OCI-LY1 (cell line): ENCODE results near the gene PCDH12.

Experiments used
- EZH2 ChIP-seq: fragments of 200-600 bp; sonication (generic), shearing (Covaris generic); IDR thresholded peaks from 2 replicates; pipeline ENCODE4 v1.8.0; 2017; ENCODE audit warnings: borderline replicate concordance, mixed run types, mild to moderate bottlenecking, antibody characterized with exemption, low read length, moderate library complexity, mixed read lengths
- TF ChIP-seq, protein P1 (sequence below): fragments of 200-600 bp; sonication (generic), shearing (Covaris generic); IDR thresholded peaks from 2 replicates; pipeline ENCODE4 v1.5.1; 2017; ENCODE audit warnings: mild to moderate bottlenecking, antibody characterized with exemption, low read length, moderate library complexity, mixed read lengths

DNA sequence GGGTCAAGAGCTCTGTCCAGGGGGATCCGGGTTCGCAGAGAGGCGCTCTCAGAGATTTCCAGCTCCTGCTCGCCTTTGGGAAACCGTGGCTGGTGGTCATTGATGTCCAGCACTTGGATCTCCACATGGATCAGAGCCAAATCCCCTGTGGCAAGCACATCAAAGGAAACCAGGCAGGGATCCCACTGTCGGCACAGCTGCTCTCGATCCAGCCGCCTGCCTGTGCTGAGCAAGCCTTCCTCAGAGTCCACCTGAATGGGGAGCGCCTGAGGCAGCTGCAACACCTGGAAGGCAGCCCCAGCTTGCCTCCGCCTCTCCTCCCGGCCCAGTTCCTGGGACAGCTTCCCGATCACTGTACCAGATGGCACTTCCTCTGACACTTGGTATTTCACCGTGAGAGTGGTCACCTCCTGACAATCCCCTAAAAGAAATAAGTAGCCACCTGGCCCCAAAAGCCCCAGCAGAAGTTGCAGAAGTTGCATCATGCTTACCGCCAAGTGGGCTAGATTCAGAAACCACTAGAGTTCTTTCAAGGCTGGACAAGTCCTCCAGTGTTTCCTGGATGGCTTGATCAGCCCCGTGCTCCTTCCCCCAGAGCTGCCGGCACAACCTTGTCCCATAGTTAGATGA, 520 bp downstream of the PCDH12 start:
- TF ChIP-seq, protein P1, sequence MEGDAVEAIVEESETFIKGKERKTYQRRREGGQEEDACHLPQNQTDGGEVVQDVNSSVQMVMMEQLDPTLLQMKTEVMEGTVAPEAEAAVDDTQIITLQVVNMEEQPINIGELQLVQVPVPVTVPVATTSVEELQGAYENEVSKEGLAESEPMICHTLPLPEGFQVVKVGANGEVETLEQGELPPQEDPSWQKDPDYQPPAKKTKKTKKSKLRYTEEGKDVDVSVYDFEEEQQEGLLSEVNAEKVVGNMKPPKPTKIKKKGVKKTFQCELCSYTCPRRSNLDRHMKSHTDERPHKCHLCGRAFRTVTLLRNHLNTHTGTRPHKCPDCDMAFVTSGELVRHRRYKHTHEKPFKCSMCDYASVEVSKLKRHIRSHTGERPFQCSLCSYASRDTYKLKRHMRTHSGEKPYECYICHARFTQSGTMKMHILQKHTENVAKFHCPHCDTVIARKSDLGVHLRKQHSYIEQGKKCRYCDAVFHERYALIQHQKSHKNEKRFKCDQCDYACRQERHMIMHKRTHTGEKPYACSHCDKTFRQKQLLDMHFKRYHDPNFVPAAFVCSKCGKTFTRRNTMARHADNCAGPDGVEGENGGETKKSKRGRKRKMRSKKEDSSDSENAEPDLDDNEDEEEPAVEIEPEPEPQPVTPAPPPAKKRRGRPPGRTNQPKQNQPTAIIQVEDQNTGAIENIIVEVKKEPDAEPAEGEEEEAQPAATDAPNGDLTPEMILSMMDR = no peak
- no peak for TF ChIP-seq EZH2
